Central memory CD4-positive, alpha-beta T cell (primary cell): Measurements from ENCODE around the gene ZNF792.
A peak's percentile ranks its signal among the peaks of the same experiment; 100 is the strongest.
"Not testable (repeated sequence)": the region's sequence is repeated elsewhere in the genome, so short reads cannot be mapped to it uniquely, and the experiment has no call there.

Experiments
- DNase-seq: peaks from one replicate; pipeline ENCODE4 v3.0.0; 2022

The ZNF792 gene

GRCh38 chr19:34970185-34970780 is 6.3 kb upstream of the ZNF792 start:
- not testable (repeated sequence) for DNase-seq

GRCh38 chr19:34969721-34970120 is 5.7 kb upstream of the ZNF792 start:
- no peak for DNase-seq

- DNase-seq: no peak
Observed at GRCh38 chr19:34967551-34967950, 3.5 kb upstream of the ZNF792 start.

- DNase-seq: not testable (repeated sequence)
Observed at GRCh38 chr19:34965505-34965904, 1.5 kb upstream of the ZNF792 start.

- DNase-seq: no peak
Observed at GRCh38 chr19:34964598-34964997, 569 bp upstream of the ZNF792 start.

- no peak for DNase-seq
Observed at GRCh38 chr19:34962687-34963572, 1.1 kb downstream of the ZNF792 start.

- DNase-seq: peak; percentile 54
Observed at GRCh38 chr19:34961775-34962686, 2.0 kb downstream of the ZNF792 start.

GRCh38 chr19:34960940-34961679 is 2.9 kb downstream of the ZNF792 start:
- DNase-seq: no peak

- no peak for DNase-seq
Observed at GRCh38 chr19:34960103-34960805, 3.8 kb downstream of the ZNF792 start.

GRCh38 chr19:34959021-34959420 is 5.0 kb downstream of the ZNF792 start:
- no peak for DNase-seq

- DNase-seq: no peak
Observed at GRCh38 chr19:34957830-34958751, 5.9 kb downstream of the ZNF792 start.

- no peak for DNase-seq
Observed at GRCh38 chr19:34953092-34953491, 10.9 kb downstream of the ZNF792 start.

GRCh38 chr19:34943861-34944573 is 20.0 kb downstream of the ZNF792 start:
- DNase-seq: no peak

GRCh38 chr19:34938886-34939285 is 25.1 kb downstream of the ZNF792 start:
- no peak for DNase-seq

- no peak for DNase-seq
Observed at GRCh38 chr19:34936184-34936583, 27.8 kb downstream of the ZNF792 start.

GRCh38 chr19:34932494-34932893 is 31.5 kb downstream of the ZNF792 start:
- DNase-seq: no peak

GRCh38 chr19:34926685-34927375 is 37.2 kb downstream of the ZNF792 start, which contains the start of gene ZNF30:
TSS of gene ZNF30 (plus strand) at chr19:34926903. CDS start at chr19:34929948, 3,045 bp downstream.
- peak; percentile 66 for DNase-seq

GRCh38 chr19:34926361-34926684 is 37.7 kb downstream of the ZNF792 start:
- DNase-seq: no peak

- DNase-seq: no peak
Observed at GRCh38 chr19:34925278-34925855, 38.7 kb downstream of the ZNF792 start.
